H9 (cell line): ENCODE results near the gene PRODH2. TPM values are rescaled to one million over a fixed set of nuclear protein-coding genes. Genes with fewer than 3 reads are reported as not detected.

Experiments
- DNase-seq: peaks from one replicate; pipeline ENCODE4 v3.0.0-alpha.2; 2017
- H2AFZ ChIP-seq: one replicate; pipeline ENCODE4 v1.6.1; 2013; ENCODE audit warnings: mild to moderate bottlenecking, low read length, control low read depth, moderate library complexity
- H2AK5ac ChIP-seq: 2 replicates; pipeline ENCODE4 v1.6.1; 2013; ENCODE audit warnings: low read length, control low read depth, mixed read lengths; ENCODE audit not compliant: insufficient read length
- H2BK120ac ChIP-seq: one replicate; pipeline ENCODE4 v1.6.1; 2013; ENCODE audit warnings: low read depth, mild to moderate bottlenecking, low read length, control low read depth, inconsistent platforms; ENCODE audit not compliant: poor library complexity, severe bottlenecking
- H2BK12ac ChIP-seq: 2 replicates; pipeline ENCODE4 v1.6.1; 2013; ENCODE audit warnings: low read length, control low read depth, mixed read lengths, low read depth; ENCODE audit not compliant: insufficient read length
- H2BK15ac ChIP-seq: 2 replicates; pipeline ENCODE4 v1.6.1; 2013; ENCODE audit warnings: low read depth, low read length, control low read depth
- H2BK20ac ChIP-seq: one replicate; pipeline ENCODE4 v1.6.1; 2013; ENCODE audit warnings: low read depth, mild to moderate bottlenecking, low read length, control low read depth, inconsistent platforms; ENCODE audit not compliant: poor library complexity, severe bottlenecking
- H2BK5ac ChIP-seq: 2 replicates; pipeline ENCODE4 v1.6.1; 2013; ENCODE audit warnings: low read length, control low read depth, mixed read lengths; ENCODE audit not compliant: insufficient read length
- H3K14ac ChIP-seq: 2 replicates; pipeline ENCODE4 v1.6.1; 2013; ENCODE audit warnings: low read length, control low read depth; ENCODE audit not compliant: insufficient read depth
- H3K18ac ChIP-seq: 2 replicates; pipeline ENCODE4 v1.6.1; 2013; ENCODE audit warnings: low read depth, mild to moderate bottlenecking, mixed read lengths, low read length, control low read depth; ENCODE audit not compliant: insufficient read length
- H3K23ac ChIP-seq: 2 replicates; pipeline ENCODE4 v1.6.1; 2013; ENCODE audit warnings: low read length, control low read depth, mixed read lengths, low read depth; ENCODE audit not compliant: insufficient read length
- H3K23me2 ChIP-seq: 2 replicates; pipeline ENCODE4 v1.6.1; 2013; ENCODE audit warnings: low read depth, mild to moderate bottlenecking, mixed read lengths, low read length, control low read depth; ENCODE audit not compliant: insufficient read length, poor library complexity, severe bottlenecking
- H3K27ac ChIP-seq: 2 replicates; pipeline ENCODE4 v1.5.1; 2013; ENCODE audit warnings: low read length, control low read depth, mixed read lengths, low read depth; ENCODE audit not compliant: insufficient read length
- H3K27me3 ChIP-seq: 2 replicates; pipeline ENCODE4 v1.6.1; 2013; ENCODE audit warnings: low read length, control low read depth, inconsistent platforms; ENCODE audit not compliant: insufficient read depth
- H3K4ac ChIP-seq: 2 replicates; pipeline ENCODE4 v1.6.1; 2013; ENCODE audit warnings: low read depth, mild to moderate bottlenecking, control low read depth, inconsistent platforms, low read length, moderate library complexity
- H3K4me1 ChIP-seq: 2 replicates; pipeline ENCODE4 v1.6.1; 2013; ENCODE audit warnings: low read length, control low read depth, inconsistent platforms; ENCODE audit not compliant: insufficient read depth
- H3K4me2 ChIP-seq: 2 replicates; pipeline ENCODE4 v1.6.1; 2013; ENCODE audit warnings: low read length, control low read depth, mixed read lengths; ENCODE audit not compliant: insufficient read length, insufficient read depth
- H3K56ac ChIP-seq: 2 replicates; pipeline ENCODE4 v1.6.1; 2013; ENCODE audit warnings: low read depth, mild to moderate bottlenecking, mixed read lengths, low read length, control low read depth; ENCODE audit not compliant: insufficient read length
- H3K79me1 ChIP-seq: 2 replicates; pipeline ENCODE4 v1.6.1; 2013; ENCODE audit warnings: low read depth, mild to moderate bottlenecking, moderate library complexity, low read length, control low read depth, inconsistent platforms; ENCODE audit not compliant: insufficient read depth, poor library complexity, severe bottlenecking
- H3K79me2 ChIP-seq: 2 replicates; pipeline ENCODE4 v1.6.1; 2013; ENCODE audit warnings: low read length, control low read depth, inconsistent platforms; ENCODE audit not compliant: insufficient read depth
- H3K9ac ChIP-seq: 2 replicates; pipeline ENCODE4 v1.6.1; 2013; ENCODE audit warnings: low read length, control low read depth, mixed read lengths; ENCODE audit not compliant: insufficient read length; ENCODE audit errors: extremely low read depth
- H3K9me3 ChIP-seq: one replicate; pipeline ENCODE4 v1.6.1; 2013; ENCODE audit warnings: low read depth, low read length, inconsistent platforms; ENCODE audit not compliant: control insufficient read depth
- H3T11ph ChIP-seq: one replicate; pipeline ENCODE4 v1.6.1; 2013; ENCODE audit warnings: mild to moderate bottlenecking, low read length, control low read depth, inconsistent platforms
- H4K20me1 ChIP-seq: one replicate; pipeline ENCODE4 v1.6.1; 2013; ENCODE audit not compliant: control insufficient read depth, insufficient read length, insufficient read depth
- H4K5ac ChIP-seq: 2 replicates; pipeline ENCODE4 v1.6.1; 2013; ENCODE audit warnings: low read depth, mild to moderate bottlenecking, mixed read lengths, low read length, control low read depth; ENCODE audit not compliant: insufficient read length
- H4K8ac ChIP-seq: replicated peaks from 2 replicates; pipeline ENCODE4 v1.6.1; 2013; ENCODE audit warnings: low read length, control low read depth, mixed read lengths, low read depth; ENCODE audit not compliant: insufficient read length
- H4K91ac ChIP-seq: 2 replicates; pipeline ENCODE4 v1.6.1; 2013; ENCODE audit warnings: low read depth, mild to moderate bottlenecking, moderate library complexity, mixed read lengths, low read length, control low read depth; ENCODE audit not compliant: insufficient read length
- H3K27ac Mint-ChIP-seq, 3 experiments: 2 replicates in 2 of 3; 3 replicates in 1 of 3; pipeline ENCODE4 v1.8.0; 2020 to 2021; ENCODE audit warnings: mixed read lengths in 3 of 3, mild to moderate bottlenecking in 1 of 3, moderate library complexity in 1 of 3
- H3K27me3 Mint-ChIP-seq: 2 replicates; pipeline ENCODE4 v1.8.0; 2021; ENCODE audit warnings: low read depth, mild to moderate bottlenecking, moderate library complexity, mixed read lengths
- H3K36me3 Mint-ChIP-seq, 3 experiments: 2 replicates in 2 of 3; 3 replicates in 1 of 3; pipeline ENCODE4 v1.8.0; 2020 to 2021; ENCODE audit warnings: low read depth in 3 of 3, mixed read lengths in 3 of 3; ENCODE audit not compliant: insufficient read depth in 1 of 3
- H3K4me1 Mint-ChIP-seq, 2 experiments: 2 replicates each; pipeline ENCODE4 v1.8.0; 2020; ENCODE audit warnings: mixed read lengths in 2 of 2
- H3K4me3 Mint-ChIP-seq, 2 experiments: 2 replicates in 1 of 2; 3 replicates in 1 of 2; pipeline ENCODE4 v1.8.0; 2020 to 2021; ENCODE audit warnings: mild to moderate bottlenecking in 2 of 2, mixed read lengths in 2 of 2, moderate library complexity in 1 of 2
- H3K9me3 Mint-ChIP-seq, 2 experiments: 2 replicates in 1 of 2; 3 replicates in 1 of 2; pipeline ENCODE4 v1.8.0; 2020; ENCODE audit warnings: mild to moderate bottlenecking in 2 of 2, mixed read lengths in 2 of 2, moderate library complexity in 1 of 2
- WGBS: extraction: QIAGEN DNeasy Blood & Tissue Kit; methylation state at CpG from one replicate; pipeline ENCODE4 v1.1.7; 2013; ENCODE audit warnings: missing lambda C conversion rate, low lambda C conversion rate, mixed read lengths; ENCODE audit not compliant: insufficient read length; ENCODE audit errors: extremely low coverage; 5-methylcytosine and 5-hydroxymethylcytosine counted together
- total RNA-seq: library from RNA; stranded (reverse); gene quantifications from 2 replicates; pipeline ENCODE4 v1.2.1, GENCODE V29; 2021
- TF ChIP-seq, protein P1 (sequence below): fragments of 200-600 bp; sonication (generic); conservative IDR thresholded peaks from 3 replicates; pipeline ENCODE4 v1.8.0; 2021; ENCODE audit warnings: antibody characterized with exemption, mild to moderate bottlenecking

Gene PRODH2
- total RNA-seq, 1 experiment from 2014 or later, result not detected

DNA sequence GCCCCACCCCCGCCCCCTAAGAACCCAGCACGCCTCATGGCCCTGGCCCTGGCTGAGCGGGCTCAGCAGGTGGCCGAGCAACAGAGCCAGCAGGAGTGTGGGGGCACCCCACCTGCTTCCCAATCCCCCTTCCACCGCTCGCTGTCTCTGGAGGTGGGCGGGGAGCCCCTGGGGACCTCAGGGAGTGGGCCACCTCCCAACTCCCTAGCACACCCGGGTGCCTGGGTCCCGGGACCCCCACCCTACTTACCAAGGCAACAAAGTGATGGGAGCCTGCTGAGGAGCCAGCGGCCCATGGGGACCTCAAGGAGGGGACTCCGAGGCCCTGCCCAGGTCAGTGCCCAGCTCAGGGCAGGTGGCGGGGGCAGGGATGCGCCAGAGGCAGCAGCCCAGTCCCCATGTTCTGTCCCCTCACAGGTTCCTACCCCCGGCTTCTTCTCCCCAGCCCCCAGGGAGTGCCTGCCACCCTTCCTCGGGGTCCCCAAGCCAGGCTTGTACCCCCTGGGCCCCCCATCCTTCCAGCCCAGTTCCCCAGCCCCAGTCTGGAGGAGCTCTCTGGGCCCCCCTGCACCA is 25.3 kb downstream of the PRODH2 start:
- Histone ChIP-seq H3K27me3 (no peaks in the 10 kb centered on the region), H3K9ac (no peak overlapping the region), H3K56ac (no peak overlapping the region), H2AFZ (no peak overlapping the region), H4K20me1 (peaks cover 3% of the 10 kb centered on the region), H3T11ph (no peak overlapping the region), H3K79me1 (no peaks in the 10 kb centered on the region), H2AK5ac (no peak overlapping the region), H3K79me2 (no peaks in the 10 kb centered on the region), H2BK5ac (no peak overlapping the region), H3K4me1 (no peaks in the 10 kb centered on the region), H3K4ac (no peak overlapping the region), H3K27ac (no peak overlapping the region), H4K5ac (no peak overlapping the region), H2BK20ac (no peak overlapping the region), H3K14ac (no peak overlapping the region), H3K9me3 (no peaks in the 10 kb centered on the region), H3K23me2 (peaks cover 7% of the 10 kb centered on the region), H4K8ac (no peak overlapping the region), H2BK15ac (no peak overlapping the region), H3K18ac (no peak overlapping the region), H3K4me2 (no peak overlapping the region), H2BK12ac (no peak overlapping the region), H4K91ac (no peak overlapping the region), H2BK120ac (no peak overlapping the region), H3K23ac (no peak overlapping the region)
- WGBS, result no CpG with 5 or more reads among the region's 15 CpGs
- DNase-seq, result no peak
- H3K27me3 Mint-ChIP-seq, result no peaks in the 10 kb centered on the region
- H3K9me3 Mint-ChIP-seq, result no peaks in the 10 kb centered on the region; a peak in 1 of 5 replicates
- H3K4me1 Mint-ChIP-seq, result peaks cover 17 to 30% of the 10 kb centered on the region in 2 experiments
- no peak overlapping the region for H3K27ac Mint-ChIP-seq
- TF ChIP-seq, protein P1, sequence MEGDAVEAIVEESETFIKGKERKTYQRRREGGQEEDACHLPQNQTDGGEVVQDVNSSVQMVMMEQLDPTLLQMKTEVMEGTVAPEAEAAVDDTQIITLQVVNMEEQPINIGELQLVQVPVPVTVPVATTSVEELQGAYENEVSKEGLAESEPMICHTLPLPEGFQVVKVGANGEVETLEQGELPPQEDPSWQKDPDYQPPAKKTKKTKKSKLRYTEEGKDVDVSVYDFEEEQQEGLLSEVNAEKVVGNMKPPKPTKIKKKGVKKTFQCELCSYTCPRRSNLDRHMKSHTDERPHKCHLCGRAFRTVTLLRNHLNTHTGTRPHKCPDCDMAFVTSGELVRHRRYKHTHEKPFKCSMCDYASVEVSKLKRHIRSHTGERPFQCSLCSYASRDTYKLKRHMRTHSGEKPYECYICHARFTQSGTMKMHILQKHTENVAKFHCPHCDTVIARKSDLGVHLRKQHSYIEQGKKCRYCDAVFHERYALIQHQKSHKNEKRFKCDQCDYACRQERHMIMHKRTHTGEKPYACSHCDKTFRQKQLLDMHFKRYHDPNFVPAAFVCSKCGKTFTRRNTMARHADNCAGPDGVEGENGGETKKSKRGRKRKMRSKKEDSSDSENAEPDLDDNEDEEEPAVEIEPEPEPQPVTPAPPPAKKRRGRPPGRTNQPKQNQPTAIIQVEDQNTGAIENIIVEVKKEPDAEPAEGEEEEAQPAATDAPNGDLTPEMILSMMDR, result no peak
- peaks cover 0 to 5% (median 0%) of the 10 kb centered on the region in 3 experiments; a peak in 2 of 7 replicates for H3K36me3 Mint-ChIP-seq
- no peak overlapping the region for H3K4me3 Mint-ChIP-seq
